ENCODE data around the gene BAX.

BAX gene

DNA sequence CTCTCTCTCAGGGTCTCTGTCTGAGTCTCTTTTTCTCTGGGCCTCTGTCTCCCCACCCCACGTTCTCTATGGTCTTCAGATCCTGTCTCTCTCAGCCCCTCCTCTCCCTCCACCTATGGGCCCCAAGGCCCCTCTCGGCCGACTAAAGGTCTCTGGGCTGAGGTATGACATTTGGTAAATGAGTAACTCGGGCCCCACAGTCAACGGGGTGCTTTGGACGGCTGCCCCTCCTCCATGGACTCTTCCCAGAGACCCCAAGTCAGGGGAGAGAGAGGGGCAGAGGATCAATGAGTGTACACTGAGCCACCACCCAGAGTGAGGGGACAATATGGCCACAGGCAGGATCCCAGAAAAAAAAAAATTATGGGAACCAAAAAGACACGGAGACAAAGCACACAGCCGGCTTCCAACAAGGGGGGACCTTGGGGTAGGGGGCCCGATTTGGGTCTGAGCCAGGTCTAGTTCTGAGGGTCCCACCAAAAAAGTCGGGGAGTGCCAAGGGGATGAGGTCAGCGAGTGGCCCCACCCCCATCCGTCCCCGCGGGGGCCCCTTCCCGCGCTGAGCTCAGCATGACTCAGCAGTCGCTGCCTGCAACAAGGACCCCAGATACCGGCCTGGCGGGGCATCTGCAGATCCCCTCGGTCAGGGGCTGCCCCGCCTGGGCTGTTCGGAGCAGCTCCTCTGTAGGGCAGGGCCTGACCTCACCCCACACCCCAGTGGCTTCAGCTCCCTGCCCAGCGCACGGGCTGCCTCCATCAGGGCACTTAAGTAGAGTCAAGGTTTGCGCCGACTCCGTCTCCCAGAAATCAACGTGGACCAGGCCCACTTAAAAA, 8.9 kb downstream of the BAX start:
- peak; percentile 71 to 80 for DNase-seq (ENCODE audit: low read depth in 1 of 2, low spot score in 1 of 2)
- Histone ChIP-seq H3K4me3 (replicated peaks; ENCODE audit: insufficient read depth, low read length) (peak overlapping the region; percentile 42), H3K27ac (replicated peaks) (peak overlapping the region; percentile 93), H3K27me3 (ENCODE audit: insufficient read depth, poor library complexity, severe bottlenecking) (no peaks in the 10 kb centered on the region)
- TF ChIP-seq POLR2AphosphoS5 (IDR thresholded peaks at IDR 0.05; ENCODE audit: low read depth): peak; percentile 26; the same call in 1 of the 2 replicates
- TF ChIP-seq SPI1 (IDR thresholded peaks at IDR 0.05; ENCODE audit: borderline replicate concordance, low read depth): no peak

DNA sequence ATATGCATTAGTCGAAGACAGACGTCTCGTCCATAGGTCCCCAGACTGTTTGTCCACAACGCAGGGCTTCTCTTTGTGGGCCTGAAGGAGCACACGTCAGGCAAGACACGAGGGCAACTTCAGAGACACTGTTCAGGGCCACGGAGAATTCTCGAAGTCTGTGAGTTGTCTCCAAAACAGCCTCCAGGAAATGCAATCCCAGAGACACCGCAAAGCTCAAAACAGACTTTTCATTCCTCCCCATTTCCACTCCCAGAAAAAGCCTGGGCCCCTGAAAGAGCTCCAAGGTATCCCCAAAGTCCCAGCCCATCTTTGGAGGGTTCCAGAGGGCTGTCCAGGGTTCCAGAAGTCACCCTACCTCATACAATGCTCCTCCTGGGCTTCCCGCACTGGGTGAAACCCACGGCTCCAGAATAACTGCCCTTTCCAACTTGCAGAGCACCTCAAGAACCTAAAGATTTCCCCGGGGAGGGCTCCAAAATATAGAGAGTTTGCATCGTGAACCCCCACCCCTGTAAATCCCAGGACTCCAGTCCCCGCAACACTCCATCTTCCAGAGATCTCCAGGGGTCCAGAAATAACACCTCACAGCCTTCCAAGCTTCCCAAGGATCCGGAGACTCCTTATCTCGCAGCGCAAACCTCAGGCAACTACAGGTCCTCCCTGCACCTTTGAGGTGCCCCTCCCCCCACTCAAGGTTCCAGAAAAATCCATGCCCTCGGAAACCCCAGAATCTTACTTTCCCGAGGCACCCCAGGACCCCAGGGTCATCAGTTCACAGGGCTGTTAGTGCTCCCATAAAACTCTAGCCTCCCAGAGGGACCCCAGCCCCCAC, 9.7 kb downstream of the BAX start:
- Histone ChIP-seq H3K27ac (replicated peaks) (peak overlapping the region; percentile 93), H3K27me3 (ENCODE audit: insufficient read depth, poor library complexity, severe bottlenecking) (no peaks in the 10 kb centered on the region), H3K4me3 (replicated peaks; ENCODE audit: insufficient read depth, low read length) (peak overlapping the region; percentile 42)
- peak in 1 of 2 experiments; percentile 30 for DNase-seq (ENCODE audit: low read depth in 1 of 2, low spot score in 1 of 2)
- TF ChIP-seq GABPA (IDR thresholded peaks at IDR 0.05; ENCODE audit: low read depth): no peak

DNA sequence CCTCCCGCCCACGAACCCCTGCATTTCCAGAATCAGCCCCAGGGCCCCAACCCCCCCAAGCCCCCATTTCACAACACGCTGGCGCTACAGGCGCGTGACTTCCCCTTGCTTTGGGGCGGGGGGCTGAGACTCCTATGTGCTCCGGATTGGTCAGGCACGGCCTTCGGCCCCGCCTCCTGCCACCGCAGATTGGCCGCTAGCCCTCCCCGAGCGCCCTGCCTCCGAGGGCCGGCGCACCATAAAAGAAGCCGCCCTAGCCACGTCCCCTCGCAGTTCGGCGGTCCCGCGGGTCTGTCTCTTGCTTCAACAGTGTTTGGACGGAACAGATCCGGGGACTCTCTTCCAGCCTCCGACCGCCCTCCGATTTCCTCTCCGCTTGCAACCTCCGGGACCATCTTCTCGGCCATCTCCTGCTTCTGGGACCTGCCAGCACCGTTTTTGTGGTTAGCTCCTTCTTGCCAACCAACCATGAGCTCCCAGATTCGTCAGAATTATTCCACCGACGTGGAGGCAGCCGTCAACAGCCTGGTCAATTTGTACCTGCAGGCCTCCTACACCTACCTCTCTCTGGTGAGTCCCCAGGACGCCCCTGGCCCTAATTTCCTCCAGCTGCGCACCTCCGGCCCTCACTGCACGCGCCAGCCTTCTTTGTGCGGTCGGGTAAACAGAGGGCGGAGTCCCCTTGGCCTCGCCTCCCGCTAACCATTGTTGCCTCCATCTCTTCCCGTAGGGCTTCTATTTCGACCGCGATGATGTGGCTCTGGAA, 10.5 kb downstream of the BAX start, which contains the start of gene FTL:
TSS of gene FTL (plus strand) at position 270 of the 766 bp plus-strand sequence. CDS start at position 469, 199 bp downstream.
- peak; percentile 95 to 99 for DNase-seq (ENCODE audit: low read depth in 1 of 2, low spot score in 1 of 2)
- Histone ChIP-seq H3K27ac (replicated peaks) (peak within 1 kb of the TSS; percentile 93), H3K4me3 (replicated peaks; ENCODE audit: insufficient read depth, low read length) (peak within 1 kb of the TSS; percentile 75), H3K27me3 (ENCODE audit: insufficient read depth, poor library complexity, severe bottlenecking) (no peaks in the 10 kb centered on the region)
- TF ChIP-seq, protein P1, sequence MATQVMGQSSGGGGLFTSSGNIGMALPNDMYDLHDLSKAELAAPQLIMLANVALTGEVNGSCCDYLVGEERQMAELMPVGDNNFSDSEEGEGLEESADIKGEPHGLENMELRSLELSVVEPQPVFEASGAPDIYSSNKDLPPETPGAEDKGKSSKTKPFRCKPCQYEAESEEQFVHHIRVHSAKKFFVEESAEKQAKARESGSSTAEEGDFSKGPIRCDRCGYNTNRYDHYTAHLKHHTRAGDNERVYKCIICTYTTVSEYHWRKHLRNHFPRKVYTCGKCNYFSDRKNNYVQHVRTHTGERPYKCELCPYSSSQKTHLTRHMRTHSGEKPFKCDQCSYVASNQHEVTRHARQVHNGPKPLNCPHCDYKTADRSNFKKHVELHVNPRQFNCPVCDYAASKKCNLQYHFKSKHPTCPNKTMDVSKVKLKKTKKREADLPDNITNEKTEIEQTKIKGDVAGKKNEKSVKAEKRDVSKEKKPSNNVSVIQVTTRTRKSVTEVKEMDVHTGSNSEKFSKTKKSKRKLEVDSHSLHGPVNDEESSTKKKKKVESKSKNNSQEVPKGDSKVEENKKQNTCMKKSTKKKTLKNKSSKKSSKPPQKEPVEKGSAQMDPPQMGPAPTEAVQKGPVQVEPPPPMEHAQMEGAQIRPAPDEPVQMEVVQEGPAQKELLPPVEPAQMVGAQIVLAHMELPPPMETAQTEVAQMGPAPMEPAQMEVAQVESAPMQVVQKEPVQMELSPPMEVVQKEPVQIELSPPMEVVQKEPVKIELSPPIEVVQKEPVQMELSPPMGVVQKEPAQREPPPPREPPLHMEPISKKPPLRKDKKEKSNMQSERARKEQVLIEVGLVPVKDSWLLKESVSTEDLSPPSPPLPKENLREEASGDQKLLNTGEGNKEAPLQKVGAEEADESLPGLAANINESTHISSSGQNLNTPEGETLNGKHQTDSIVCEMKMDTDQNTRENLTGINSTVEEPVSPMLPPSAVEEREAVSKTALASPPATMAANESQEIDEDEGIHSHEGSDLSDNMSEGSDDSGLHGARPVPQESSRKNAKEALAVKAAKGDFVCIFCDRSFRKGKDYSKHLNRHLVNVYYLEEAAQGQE (IDR thresholded peaks at IDR 0.05; ENCODE audit: insufficient replicate concordance, low read depth): peak; percentile 79
- TF ChIP-seq SPI1 (IDR thresholded peaks at IDR 0.05; ENCODE audit: borderline replicate concordance, low read depth): peak; percentile 35; the same call in 1 of the 2 replicates
- TF ChIP-seq, protein P2, sequence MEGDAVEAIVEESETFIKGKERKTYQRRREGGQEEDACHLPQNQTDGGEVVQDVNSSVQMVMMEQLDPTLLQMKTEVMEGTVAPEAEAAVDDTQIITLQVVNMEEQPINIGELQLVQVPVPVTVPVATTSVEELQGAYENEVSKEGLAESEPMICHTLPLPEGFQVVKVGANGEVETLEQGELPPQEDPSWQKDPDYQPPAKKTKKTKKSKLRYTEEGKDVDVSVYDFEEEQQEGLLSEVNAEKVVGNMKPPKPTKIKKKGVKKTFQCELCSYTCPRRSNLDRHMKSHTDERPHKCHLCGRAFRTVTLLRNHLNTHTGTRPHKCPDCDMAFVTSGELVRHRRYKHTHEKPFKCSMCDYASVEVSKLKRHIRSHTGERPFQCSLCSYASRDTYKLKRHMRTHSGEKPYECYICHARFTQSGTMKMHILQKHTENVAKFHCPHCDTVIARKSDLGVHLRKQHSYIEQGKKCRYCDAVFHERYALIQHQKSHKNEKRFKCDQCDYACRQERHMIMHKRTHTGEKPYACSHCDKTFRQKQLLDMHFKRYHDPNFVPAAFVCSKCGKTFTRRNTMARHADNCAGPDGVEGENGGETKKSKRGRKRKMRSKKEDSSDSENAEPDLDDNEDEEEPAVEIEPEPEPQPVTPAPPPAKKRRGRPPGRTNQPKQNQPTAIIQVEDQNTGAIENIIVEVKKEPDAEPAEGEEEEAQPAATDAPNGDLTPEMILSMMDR (IDR thresholded peaks at IDR 0.05; ENCODE audit: insufficient read depth, low read length): no peak
- TF ChIP-seq POLR2AphosphoS5 (IDR thresholded peaks at IDR 0.05; ENCODE audit: low read depth): peak; percentile 100

DNA sequence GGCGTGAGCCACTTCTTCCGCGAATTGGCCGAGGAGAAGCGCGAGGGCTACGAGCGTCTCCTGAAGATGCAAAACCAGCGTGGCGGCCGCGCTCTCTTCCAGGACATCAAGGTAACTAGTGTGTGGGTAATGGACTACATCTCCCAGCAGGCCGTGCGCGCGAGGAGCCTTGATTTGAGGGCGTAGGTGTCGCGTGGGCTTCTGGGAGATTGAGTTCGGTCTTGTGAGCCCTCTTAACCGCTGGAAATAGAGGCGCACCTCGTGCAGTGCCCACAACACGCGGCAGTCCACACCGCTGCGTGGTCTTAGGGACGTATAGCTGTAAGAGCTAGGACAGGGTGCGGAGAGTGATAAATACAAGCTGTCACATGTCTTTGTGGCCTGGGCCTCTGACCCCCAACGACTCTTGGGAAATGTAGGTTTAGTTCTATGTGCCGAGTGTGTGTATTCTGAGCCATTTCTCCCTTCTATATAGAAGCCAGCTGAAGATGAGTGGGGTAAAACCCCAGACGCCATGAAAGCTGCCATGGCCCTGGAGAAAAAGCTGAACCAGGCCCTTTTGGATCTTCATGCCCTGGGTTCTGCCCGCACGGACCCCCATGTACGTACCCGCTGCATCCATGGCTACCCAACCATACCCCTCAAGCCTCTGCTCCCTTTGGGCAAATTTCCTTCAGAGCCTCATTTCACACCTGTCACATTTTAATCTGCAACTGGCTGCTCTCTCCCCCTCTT, 11.3 kb downstream of the BAX start:
- Histone ChIP-seq H3K27me3 (ENCODE audit: insufficient read depth, poor library complexity, severe bottlenecking) (no peaks in the 10 kb centered on the region), H3K4me3 (replicated peaks; ENCODE audit: insufficient read depth, low read length) (peak overlapping the region; percentile 75), H3K27ac (replicated peaks) (peak overlapping the region; percentile 91)
- TF ChIP-seq POLR2AphosphoS5 (IDR thresholded peaks at IDR 0.05; ENCODE audit: low read depth) (peak; percentile 35; the same call in 1 of the 2 replicates), SPI1 (IDR thresholded peaks at IDR 0.05; ENCODE audit: borderline replicate concordance, low read depth) (no peak)
- TF ChIP-seq, protein P1 (IDR thresholded peaks at IDR 0.05; ENCODE audit: insufficient replicate concordance, low read depth): no peak
- peak; percentile 73 to 92 for DNase-seq (ENCODE audit: low read depth in 1 of 2, low spot score in 1 of 2)
